HFFc6 (cell line): Measurements from ENCODE around the gene CFAP299. TPM values are rescaled to one million over a fixed set of nuclear protein-coding genes. Genes with fewer than 3 reads are reported as not detected.

ENCODE experiments used
- DNase-seq: peaks from one replicate; pipeline ENCODE4 v3.0.0-alpha.2; 2018
- H3K27ac Mint-ChIP-seq: 2 replicates; pipeline ENCODE4 v1.8.0; 2020; ENCODE audit warnings: mild to moderate bottlenecking, mixed read lengths
- H3K27me3 Mint-ChIP-seq: 2 replicates; pipeline ENCODE4 v1.8.0; 2021; ENCODE audit warnings: mild to moderate bottlenecking, moderate library complexity, mixed read lengths; ENCODE audit not compliant: insufficient read depth
- H3K36me3 Mint-ChIP-seq: 2 replicates; pipeline ENCODE4 v1.8.0; 2021; ENCODE audit warnings: low read depth, mixed read lengths
- H3K4me1 Mint-ChIP-seq: 2 replicates; pipeline ENCODE4 v1.8.0; 2020; ENCODE audit warnings: low read depth, mixed read lengths
- H3K4me3 Mint-ChIP-seq: 2 replicates; pipeline ENCODE4 v1.8.0; 2020; ENCODE audit warnings: mild to moderate bottlenecking, moderate library complexity, mixed read lengths
- H3K9me3 Mint-ChIP-seq: 2 replicates; pipeline ENCODE4 v1.8.0; 2020; ENCODE audit warnings: mild to moderate bottlenecking, mixed read lengths
- CTCF ChIP-seq: fragments of 200-600 bp; sonication (generic); IDR thresholded peaks from 2 replicates; pipeline ENCODE4 v1.5.0; 2021; ENCODE audit warnings: antibody characterized with exemption, mild to moderate bottlenecking
- total RNA-seq, 6 experiments: library from RNA; stranded (reverse); fragmentation: NEBNext Ultra II Directional; extraction: Animal tissue kit (Norgen Biotek cat#: 25700); gene quantifications; 2 replicates in 1 of 6; 3 replicates in 5 of 6; pipeline ENCODE4 v1.2.3, GENCODE V29; 2021

The CFAP299 gene
- total RNA-seq, 6 experiments from 2014 or later, result 4.8 to 9.0 (median 8.7) TPM

GRCh38 chr4:80484712-80485111 lies 149.2 kb downstream of the CFAP299 start:
- H3K27me3 Mint-ChIP-seq, result peaks cover 2% of the 10 kb centered on the region; the same call in 1 of the 2 replicates
- TF ChIP-seq CTCF, result no peak
- peaks cover 17% of the 10 kb centered on the region for H3K4me1 Mint-ChIP-seq
- H3K4me3 Mint-ChIP-seq, result no peak overlapping the region
- no peak for DNase-seq
- H3K27ac Mint-ChIP-seq, result no peak overlapping the region
- H3K36me3 Mint-ChIP-seq, result no peaks in the 10 kb centered on the region
- H3K9me3 Mint-ChIP-seq, result no peaks in the 10 kb centered on the region

DNA sequence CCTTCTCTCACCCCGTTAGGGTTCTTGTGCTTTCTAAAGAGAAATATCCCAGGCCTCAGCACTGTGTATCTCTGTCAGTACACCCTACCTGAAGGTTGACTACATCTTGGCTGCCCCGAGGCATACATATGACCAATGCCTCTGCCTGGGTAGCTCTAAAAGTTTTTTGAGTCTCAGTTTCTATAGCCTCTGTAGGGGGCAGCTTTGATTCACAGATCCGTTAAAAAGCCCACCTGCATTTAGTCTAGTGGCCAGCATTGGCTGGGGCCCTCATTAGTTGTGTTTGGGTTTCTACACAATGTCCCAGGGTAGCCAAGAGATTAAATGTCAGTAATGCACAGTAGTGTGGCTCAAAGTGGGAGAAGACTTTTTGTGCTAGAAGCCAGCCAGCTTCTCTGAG lies 151.1 kb downstream of the CFAP299 start:
- no peak overlapping the region for H3K4me3 Mint-ChIP-seq
- H3K27me3 Mint-ChIP-seq, result peaks cover 2% of the 10 kb centered on the region; the same call in 1 of the 2 replicates
- no peaks in the 10 kb centered on the region for H3K9me3 Mint-ChIP-seq
- no peaks in the 10 kb centered on the region for H3K36me3 Mint-ChIP-seq
- no peak for TF ChIP-seq CTCF
- DNase-seq, result no peak
- H3K4me1 Mint-ChIP-seq, result peaks cover 17% of the 10 kb centered on the region
- H3K27ac Mint-ChIP-seq, result no peak overlapping the region

- H3K4me3 Mint-ChIP-seq, result no peak overlapping the region
- H3K27ac Mint-ChIP-seq, result no peak overlapping the region
- DNase-seq, result no peak
These were observed 154.3 kb downstream of the CFAP299 start for GRCh38 chr4:80489798-80490197.

GRCh38 chr4:80492761-80493160 lies 157.2 kb downstream of the CFAP299 start:
- Mint-ChIP-seq H3K9me3 (peaks cover 10% of the 10 kb centered on the region; the same call in 1 of the 2 replicates), H3K27me3 (no peaks in the 10 kb centered on the region; the same call in 1 of the 2 replicates), H3K4me3 (no peak overlapping the region), H3K36me3 (peaks cover 34% of the 10 kb centered on the region), H3K4me1 (peaks cover 27% of the 10 kb centered on the region), H3K27ac (no peak overlapping the region)
- TF ChIP-seq CTCF, result no peak
- no peak for DNase-seq

More at GRCh38 chr4:80489798-80490197, 154.3 kb downstream of the CFAP299 start:
- Mint-ChIP-seq H3K36me3 (peaks cover 17% of the 10 kb centered on the region), H3K27me3 (no peaks in the 10 kb centered on the region; the same call in 1 of the 2 replicates), H3K4me1 (peaks cover 25% of the 10 kb centered on the region), H3K9me3 (no peaks in the 10 kb centered on the region)
- no peak for TF ChIP-seq CTCF

- H3K36me3 Mint-ChIP-seq, result peaks cover 45% of the 10 kb centered on the region
- H3K27ac Mint-ChIP-seq, result peak overlapping the region; percentile 1; the same call in 1 of the 2 replicates
- no peaks in the 10 kb centered on the region; the same call in 1 of the 2 replicates for H3K27me3 Mint-ChIP-seq
- no peak for DNase-seq
- H3K9me3 Mint-ChIP-seq, result peaks cover 10% of the 10 kb centered on the region; the same call in 1 of the 2 replicates
- H3K4me3 Mint-ChIP-seq, result no peak overlapping the region
- peaks cover 23% of the 10 kb centered on the region for H3K4me1 Mint-ChIP-seq
- no peak for TF ChIP-seq CTCF
These were observed 160.3 kb downstream of the CFAP299 start for GRCh38 chr4:80495865-80496264.

GRCh38 chr4:80498725-80499124 lies 163.2 kb downstream of the CFAP299 start:
- peaks cover 18% of the 10 kb centered on the region for H3K4me1 Mint-ChIP-seq
- TF ChIP-seq CTCF, result no peak
- no peak overlapping the region for H3K4me3 Mint-ChIP-seq
- H3K9me3 Mint-ChIP-seq, result peaks cover 10% of the 10 kb centered on the region; the same call in 1 of the 2 replicates
- DNase-seq, result no peak
- H3K27ac Mint-ChIP-seq, result no peak overlapping the region
- no peaks in the 10 kb centered on the region for H3K27me3 Mint-ChIP-seq
- H3K36me3 Mint-ChIP-seq, result peaks cover 34% of the 10 kb centered on the region
